Measurements from ENCODE around the gene C4orf17.
"Not testable (repeated sequence)": the region's sequence is repeated elsewhere in the genome, so short reads cannot be mapped to it uniquely, and the experiment has no call there.

Gene C4orf17

DNA sequence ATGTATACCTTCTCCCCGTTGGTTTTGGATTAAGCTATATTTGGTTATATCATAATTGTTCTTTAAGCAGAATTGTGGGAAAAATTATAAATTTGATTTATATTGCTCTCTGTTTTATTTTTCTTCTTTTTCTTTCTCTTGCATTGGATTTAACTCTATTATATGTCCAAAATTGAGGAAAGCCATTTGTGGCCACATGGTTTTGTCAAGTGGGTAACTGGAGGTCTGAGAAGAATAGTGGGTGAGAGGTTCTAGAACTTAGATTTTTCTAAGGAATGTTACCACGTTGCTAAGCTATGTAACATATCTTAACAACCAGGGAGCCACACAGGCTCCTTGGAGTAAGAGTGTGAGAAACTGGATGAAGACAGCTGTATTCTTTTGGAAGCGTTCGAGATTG is at the start of gene C4orf17:
Gene C4orf17 (plus strand): TSS at position 301 of the 400 bp plus-strand sequence. CDS start 2,061 bp downstream, outside the sequence.
- DNase-seq, result no peak

DNA sequence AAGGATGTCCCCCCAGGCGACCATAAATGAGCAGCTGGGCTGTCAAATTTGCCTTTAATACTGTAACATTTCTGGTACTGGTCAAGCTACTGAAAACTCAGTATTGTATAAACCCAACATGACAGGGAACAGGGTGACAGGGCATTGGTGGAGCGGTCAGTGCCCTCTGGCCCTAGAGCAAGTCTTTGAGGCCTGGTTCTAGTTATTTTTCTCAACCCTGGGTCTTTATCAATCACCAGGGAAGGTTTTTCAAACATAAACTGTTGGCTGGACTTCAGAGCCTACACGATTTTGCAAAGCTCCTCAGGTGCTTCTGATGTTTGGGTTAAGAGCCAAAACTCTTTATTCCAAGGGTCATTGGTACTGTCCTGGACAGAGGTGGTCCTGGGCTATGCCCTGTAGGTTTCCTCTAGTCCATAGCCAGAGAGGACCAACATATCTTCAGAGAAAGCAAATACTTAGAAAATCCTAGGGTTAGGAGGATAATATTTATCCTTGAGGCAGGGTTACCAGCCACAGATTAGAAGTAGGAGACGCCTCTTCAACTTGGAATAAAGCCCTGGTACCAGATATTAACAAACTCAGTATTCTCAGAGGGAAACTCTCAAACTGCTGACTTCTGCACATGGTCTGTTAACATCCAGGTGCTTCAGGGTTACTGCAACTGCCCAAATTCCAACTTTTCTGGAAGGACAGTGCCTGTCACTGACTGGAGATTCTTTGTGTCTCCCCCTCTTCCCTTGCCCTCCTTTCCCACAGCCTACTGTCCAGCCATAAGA is 49.0 kb upstream of the C4orf17 start:
- DNase-seq, result no peak

DNA sequence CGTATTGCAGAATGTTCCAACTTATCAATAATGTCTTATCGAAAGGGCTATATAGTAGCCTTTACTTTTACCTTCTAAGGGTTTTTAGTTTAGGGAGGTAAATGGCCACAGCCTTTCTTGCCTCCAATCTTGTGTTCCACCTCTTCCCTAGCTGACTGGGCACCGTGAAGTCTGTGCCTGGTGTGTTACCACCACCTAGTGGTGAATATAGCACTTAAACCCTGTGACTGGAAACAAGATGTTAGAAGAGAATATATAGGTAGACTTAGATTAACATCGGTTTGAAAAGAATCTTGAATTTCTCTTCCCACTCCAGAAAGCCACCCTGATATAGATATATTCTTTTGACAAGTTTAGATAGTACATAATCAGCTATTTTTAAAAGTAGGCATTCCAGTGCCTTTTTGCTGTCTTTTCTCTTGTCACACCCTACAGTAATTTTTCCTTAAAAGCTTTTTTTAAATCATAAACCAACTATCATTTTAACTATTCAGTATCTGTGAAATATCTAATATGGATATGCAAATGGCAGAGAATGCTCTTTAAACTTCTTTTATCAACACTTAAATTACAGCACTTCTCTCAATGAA is 47.9 kb upstream of the C4orf17 start:
- DNase-seq, result peak in 1 of 2 experiments; percentile 7

DNA sequence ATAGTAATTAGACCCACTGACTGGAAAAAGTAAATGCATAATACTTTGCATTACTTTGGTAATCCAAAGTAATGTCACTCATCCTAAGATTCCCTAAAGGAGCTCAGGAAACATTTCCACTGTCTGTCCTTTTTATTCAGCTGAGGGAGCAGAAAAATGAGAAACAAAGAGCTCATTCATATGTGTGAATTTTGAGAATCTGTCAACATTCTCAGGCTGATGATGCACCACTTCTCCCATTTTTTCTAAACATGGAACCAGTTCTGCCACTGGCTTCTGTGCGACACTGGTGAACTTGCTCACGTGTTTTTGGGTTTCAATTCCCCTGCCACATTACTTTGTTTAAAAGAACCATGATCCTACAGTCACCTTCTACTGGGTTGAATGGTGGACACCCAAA is 47.3 kb upstream of the C4orf17 start:
- no peak for DNase-seq

DNA sequence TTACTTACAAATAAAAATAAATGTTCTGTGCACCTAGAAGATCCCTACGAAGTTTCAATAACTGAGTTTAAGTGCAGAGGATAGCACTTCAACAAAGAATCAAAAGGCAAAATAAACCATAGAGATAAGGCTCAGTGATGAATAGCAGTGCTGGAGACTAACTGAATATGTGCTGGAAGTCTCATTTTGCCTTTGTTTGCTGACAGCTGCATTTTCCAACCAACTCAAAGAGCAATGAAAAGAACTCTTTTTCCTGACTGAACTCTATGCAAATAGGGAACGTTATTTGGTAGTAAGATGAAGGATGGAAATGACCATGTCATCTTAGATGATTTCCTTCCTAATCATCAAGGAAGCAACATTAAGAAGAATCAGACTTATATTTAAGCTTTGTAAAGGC is 42.9 kb upstream of the C4orf17 start:
- DNase-seq, result no peak

DNA sequence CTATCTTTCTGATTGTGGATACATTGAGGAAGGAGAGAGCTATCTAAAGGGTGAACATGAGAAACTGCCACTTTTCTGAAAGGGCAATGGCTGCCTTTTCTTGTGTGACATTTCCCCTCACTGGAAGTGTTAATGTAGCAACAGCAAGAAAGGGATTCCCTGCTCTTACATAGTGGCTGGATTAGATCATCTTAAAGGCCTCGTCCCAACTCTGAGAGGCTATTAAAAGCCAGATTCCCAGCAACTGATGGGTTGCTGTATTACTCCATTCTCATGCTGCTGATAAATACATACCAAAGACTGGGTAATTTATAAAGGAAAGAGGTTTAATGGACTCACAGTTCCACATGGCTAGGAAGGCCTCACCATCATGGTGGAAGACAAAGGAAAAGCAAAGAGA is 41.9 kb upstream of the C4orf17 start:
- no peak for DNase-seq

DNA sequence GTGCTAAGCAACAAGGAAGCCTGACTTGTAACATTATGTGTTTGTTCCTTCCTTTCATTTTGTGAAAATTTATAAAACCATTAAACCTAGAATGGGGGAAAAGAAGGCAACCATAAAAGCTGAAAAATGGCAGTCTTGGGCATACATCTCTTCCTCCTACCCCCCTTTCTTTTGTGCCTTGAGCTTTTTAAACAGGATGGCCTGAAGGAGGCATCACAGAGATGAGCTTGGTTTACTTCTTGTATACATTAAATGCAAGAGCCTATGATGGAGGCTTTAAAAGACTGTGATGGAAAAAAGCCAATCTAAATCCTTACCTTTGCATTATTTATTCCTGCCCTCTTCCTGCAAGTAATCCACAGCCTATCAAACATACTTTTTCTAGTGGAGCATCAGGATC is 39.5 kb upstream of the C4orf17 start:
- no peak for DNase-seq

DNA sequence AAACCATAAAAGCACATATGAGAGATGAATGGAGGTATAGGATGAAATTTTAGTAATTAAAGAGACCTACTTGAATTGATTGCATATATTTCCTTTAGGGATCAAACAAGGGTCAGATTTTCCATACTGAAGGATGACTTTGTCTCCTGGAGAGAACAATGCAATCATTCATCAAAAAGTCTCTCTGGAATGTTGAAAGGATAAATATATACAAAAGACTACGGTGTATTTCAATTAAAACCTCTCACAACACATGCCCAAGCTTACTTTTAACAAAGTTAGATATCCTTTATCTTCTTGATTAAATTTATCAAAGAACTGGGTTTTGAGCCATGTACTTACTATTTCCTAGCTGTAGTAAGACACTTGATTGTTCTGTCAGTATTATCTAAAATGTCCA is 38.9 kb upstream of the C4orf17 start:
- DNase-seq, result no peak

DNA sequence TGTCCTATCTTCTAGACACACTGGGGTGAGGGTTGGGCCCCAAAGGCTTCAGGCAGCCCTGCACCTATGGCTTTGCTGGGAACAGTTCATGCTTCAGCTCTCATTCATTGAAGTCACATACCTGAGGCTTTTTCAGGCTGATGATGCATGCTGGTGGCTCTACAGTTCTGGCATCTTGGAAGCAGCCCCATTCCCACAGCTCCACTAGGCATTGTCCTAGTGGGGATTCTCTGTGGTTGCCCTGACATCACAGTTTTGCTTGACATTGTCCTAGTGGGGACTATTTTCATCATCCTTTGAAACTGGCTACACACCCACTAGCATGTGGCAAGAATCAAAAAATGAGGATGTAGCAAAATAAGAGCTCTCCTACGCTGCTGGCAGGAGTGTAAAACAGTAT is 37.7 kb upstream of the C4orf17 start:
- DNase-seq, result no peak

DNA sequence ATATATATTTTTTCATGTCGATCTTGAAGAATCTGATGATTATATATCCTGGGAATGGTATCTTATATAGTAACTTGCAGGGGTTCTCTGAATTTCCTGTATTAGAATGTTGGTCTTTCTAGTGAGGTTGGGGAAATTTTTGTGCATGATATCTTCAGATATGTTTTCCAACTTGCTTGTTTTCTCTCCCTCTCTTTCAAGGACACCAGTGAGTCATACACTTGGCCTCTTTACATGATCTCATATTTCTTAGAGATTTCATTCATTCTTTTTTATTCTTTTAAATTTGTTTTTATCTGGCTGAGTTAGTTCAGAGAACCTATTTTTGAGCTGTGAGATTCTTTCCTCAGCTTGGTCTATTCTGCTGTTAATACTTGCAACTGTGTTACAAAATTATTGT is 27.2 kb upstream of the C4orf17 start:
- no peak for DNase-seq

DNA sequence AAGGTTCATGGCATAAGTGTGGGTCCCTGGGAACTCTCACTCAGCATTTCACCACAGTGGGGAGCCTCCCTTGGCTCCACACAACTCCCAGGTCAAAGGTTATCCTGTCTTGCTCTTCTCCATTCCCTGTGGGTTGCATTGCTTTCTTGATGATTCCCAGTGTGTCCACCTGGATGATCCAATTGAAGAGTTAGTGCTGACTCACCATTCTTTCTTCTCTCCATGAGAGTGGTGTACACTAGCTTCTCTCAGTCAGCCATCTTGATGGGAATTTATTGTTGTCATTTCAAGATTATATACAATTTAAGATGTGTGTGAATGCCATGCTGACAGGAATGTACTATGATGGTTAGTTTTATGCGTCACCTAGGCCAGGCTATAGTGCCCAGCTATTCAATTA is 25.6 kb upstream of the C4orf17 start:
- no peak for DNase-seq

DNA sequence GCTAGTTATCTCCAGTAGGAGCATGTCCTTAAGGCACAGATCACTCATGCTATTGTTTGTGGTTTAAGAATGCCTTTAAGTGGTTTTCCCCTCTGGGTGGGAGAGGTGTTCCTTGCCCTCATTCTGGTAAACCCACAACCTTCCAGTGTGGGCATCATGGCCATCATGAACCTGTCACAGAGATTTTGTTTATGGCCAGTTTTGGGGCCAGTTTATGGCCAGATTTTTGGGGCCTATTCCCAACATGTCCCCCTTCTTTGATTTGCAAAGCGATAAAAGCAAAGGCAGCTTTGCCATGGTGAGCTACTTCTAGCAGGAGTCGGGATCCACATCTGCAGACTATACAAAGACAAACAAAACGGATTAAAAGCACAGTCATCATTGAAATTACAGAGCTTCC is 24.2 kb upstream of the C4orf17 start:
- not testable (repeated sequence) for DNase-seq

DNA sequence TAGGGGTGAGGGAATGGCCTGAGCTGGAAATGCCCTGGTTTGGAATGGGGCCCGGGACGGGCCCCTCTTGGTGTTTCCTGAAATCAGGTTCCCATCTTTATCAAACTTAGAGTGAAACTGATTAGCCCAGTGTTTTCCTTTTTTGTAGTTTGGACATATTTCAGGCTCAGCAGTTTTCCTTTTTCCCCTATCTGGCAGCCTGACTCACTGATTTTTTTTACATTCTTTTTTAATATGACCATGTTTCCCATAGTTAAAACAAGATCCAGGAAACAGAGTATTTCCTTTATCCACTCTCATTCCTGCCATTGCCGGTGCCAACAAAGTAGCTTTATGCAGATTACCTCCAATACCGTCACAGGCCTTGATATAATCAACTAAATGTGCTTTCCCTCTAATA is 20.5 kb upstream of the C4orf17 start:
- no peak for DNase-seq

DNA sequence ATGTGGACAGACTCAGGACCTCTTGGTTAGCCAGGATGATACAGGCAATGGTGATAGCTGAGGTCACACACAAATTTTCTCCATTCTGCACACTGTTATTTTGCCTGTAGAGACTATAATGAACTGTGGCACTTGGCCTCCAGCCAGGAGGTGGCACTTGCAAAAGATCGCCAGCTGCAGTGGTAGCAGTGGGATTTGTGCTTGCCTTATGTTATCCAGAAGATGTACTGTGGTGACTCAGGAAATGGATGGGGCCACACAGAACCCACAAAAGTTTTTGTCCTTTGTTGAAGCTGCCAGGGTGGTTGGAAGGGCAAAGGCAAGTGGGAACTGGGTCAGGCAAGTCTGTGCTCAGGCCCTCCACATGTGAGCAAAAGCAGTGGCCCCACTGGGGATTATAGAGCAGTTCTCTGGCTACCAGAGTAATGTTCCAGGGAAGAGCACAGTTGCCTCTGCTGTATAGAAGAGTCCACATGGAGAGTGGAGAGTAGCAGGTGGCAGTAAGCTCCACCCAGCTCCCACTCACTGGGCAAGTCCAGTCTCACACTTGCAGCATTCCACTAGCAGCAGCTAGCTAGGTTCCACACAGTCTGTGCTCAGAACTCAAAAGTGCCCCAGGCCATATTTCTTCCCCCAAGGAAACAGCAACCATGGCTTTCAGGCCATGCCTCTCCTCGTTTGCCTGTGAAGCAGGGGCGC is 5.9 kb upstream of the C4orf17 start:
- no peak for DNase-seq

DNA sequence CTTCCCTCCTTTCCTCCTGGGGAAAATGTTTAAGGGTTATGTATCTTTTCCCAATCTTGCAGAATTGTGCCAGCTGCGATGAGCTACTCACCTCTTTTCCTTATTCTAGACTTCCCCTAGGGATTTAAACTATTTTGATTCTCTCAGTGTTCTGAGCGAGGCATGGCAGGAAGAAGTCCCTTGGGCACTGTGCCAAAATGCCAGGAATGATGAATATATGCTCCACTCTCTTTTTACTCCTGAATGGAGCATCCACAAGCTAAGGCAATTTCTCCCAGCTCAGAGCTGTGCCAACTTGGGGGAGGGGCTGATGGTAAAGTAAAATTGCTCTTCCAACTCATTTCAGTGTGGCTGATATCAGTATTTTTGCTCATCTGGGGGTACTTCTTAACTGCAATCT is 4.0 kb upstream of the C4orf17 start:
- DNase-seq, result no peak

DNA sequence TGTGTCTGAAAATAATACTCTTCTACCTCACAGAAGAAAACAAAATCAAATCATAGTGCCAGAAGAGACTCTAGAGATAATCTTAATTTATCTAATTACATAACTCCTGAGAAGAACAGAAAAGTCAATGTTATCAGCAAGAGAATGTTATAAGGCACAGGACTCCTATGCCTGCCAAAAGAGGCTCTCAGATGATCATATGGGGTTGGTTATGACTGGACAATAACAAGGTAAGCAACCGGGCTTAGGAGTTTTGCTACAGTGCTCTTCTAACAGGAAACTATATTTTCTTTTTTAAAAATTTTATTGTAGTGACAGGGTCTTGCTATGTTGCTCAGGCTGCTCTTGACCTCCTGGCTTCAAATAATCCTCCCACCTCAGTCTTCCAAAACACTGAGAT is 3.5 kb upstream of the C4orf17 start:
- DNase-seq, result no peak

DNA sequence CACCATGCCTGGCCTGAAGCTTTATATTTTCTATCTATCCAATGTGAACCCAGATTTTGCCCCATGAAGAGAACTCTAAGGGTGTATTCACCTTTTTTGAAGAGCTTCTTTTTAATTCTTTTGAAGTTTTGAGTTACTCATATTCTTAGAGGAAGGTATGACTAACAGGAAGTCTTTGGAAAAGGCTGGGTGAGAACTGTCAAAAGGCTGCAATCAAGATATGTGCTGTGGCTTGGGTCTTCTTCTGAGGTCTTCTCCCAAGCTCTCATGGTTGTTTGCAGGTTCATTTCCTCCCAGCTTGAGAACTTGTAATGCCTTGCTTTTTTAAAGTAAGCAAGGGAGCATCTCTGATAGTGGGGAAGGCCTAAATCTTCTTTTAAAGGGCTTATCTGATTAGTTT is 3.1 kb upstream of the C4orf17 start:
- DNase-seq, result no peak

DNA sequence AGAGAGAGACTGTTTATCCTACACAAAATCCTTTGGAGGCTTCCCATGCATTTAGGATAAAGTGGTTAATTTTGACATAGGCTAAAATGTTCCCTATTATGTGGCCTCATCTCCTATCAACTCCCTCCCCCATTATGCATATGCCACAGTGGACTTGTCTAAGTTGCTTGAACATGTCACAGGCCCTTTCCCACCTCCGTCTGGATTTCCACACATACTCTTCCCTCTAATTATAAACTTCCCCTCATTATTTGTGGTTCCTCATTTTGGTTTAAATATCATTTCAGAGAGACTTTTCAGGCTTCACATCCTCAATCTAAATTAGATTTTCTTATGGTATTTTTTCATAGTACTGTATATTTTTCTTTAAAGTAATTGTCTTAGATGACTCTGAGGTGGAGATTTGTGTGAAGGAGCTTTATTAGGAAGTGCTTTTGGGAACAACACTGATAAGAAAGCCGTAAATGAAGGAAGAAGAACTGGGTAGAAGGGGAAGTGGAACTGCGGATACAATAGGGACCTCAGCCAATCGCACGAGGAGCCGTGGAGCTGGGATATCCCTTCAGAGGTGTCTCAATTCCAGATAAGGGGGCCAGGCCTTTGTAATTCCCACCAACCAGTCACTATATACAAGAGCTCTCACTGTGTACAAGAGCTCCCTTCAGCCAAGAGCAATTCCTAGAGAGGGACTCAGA is 7.9 kb downstream of the C4orf17 start:
- DNase-seq, result no peak

DNA sequence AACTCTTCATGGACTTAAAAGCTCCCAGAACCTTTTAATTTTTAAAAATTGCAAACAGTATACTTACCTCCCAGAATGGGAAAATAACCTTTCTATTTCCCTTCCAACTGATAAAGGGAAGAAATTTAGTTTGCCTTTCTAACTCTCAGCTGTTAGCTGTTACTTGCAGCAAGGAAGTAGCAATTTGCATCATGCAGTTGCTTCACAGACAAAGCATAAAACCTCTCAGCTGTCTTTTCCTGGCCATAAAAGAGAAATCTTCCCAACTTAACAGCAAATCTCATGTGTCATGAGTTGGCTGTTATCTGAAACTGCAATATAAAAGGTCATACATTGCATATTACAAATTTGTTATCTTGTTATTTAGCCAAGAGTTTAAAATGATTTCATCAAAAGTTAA is 18.4 kb downstream of the C4orf17 start:
- no peak for DNase-seq

DNA sequence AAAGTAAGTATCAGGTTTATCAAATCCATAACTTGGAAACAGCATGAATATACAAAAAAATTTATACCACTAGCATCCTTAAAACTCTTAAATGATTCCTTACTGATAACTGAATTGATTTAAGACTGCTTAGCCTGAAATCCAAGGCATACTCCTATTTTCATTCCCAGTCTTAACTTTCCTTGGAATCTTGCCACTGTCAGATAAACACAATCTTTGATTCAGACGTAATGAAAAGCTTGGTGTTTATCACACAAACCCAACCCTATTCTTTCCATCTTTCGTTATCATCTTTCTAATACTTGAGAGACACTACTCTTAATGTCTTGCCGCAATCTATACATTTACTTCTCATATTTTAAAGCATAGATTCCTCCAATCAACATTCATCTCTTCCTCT is 19.1 kb downstream of the C4orf17 start:
- DNase-seq, result no peak

DNA sequence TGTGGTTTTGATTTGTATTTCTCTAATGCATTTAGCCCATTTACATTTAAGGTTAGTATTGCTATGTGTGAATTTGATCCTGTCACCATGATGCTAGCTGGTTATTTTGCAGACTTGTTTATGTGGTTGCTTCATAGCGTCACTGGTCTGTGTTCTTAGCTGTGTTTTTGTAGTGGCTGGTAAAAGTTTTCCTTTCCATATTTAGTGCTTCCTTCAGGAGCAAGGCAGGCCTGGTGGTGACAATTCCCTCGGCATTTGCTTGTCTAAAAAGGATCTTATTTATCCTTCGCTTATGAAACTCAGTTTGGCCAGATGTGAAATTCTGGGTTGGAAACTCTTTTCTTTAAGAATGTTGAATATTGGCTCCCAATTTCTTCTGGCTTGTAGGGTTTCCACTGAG is 23.9 kb downstream of the C4orf17 start:
- DNase-seq, result not testable (repeated sequence)

DNA sequence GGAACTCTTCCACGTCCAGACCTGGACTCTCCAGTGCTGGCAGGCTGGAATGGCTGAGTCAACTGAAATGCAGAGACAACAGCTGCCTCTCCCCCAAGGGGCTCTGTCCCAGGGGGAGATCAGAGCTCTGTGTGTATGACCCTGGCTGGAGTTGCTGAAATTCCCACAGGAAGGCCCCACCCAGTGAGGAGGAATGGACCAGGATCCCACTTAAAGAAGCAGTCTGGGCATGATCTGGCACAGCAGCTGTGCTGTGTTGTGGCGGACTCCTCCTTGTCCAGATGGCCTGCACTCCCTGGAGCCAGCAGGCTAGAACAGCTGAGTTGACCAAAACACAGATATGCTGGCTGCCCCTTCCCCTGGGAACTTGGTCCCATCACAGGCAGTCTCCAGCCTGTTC is 25.4 kb downstream of the C4orf17 start:
- no peak for DNase-seq

DNA sequence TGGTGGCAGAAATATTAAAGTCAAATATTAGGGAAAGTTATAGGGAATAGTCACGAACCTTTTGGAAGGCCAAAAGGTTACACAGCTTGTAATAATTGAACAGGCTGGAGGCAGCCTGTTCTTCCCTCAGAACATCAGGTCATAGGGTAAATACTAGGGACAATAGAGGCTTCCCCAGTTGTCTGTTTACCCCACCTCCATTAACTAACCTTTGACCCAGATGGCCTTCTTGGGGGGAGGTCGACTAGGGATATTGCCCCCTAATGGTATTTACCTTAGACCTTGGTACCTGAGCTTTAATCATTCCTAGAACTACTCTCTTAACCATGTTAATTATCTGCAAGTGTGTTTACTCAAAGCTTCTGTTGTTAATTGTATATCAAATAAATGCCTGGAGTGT is 26.0 kb downstream of the C4orf17 start:
- no peak for DNase-seq

DNA sequence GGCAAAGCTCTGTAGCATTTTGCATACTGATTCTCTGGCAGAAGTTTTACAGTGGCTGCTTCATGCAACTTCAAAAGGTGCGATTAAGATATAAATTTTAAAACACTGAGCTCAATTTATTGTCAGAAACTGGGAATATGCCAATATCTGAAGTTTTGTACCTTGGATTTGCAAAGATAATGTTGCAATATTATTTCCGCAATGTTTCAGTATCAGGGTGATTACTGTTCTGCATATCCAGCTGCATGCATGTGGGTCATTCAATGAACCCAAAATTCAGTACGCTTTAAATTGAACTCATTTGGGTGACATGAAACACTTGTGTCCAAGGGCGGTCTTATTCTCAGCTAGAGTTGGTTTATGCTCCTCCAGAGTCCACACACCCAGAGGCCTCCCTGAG is 26.9 kb downstream of the C4orf17 start:
- DNase-seq, result no peak

Measured in NCI-H187 (cell line).